Calu3 (cell line): Measurements from ENCODE around the gene NNT. TPM values are rescaled to one million over a fixed set of nuclear protein-coding genes. Genes with fewer than 3 reads are reported as not detected.

Experiments used
- BruUV-seq: library from RNA; stranded (reverse); fragments of 400-500 nt; replicated peaks from 2 replicates; lab custom pipeline; 2021; lab: Mats Ljungman, UMichigan
- CTCF ChIA-PET: fragments of 300-600 bp; sonication (Branson Sonifier 250); formaldehyde crosslinking; loops from one replicate; lab custom pipeline; 2022; ENCODE audit warnings: antibody characterized with exemption; lab: Charles Lee
- DNase-seq: peaks from one replicate; pipeline ENCODE4 v3.0.0; 2022
- H3K27ac Mint-ChIP-seq: one replicate; pipeline ENCODE4 v1.8.0; 2022; ENCODE audit warnings: mixed read lengths; ENCODE audit not compliant: unreplicated experiment
- H3K27me3 Mint-ChIP-seq: one replicate; pipeline ENCODE4 v1.8.0; 2022; ENCODE audit warnings: mixed read lengths; ENCODE audit not compliant: unreplicated experiment
- H3K36me3 Mint-ChIP-seq: one replicate; pipeline ENCODE4 v1.8.0; 2022; ENCODE audit warnings: mild to moderate bottlenecking, moderate library complexity, mixed read lengths; ENCODE audit not compliant: insufficient read depth, unreplicated experiment
- H3K4me1 Mint-ChIP-seq: one replicate; pipeline ENCODE4 v1.8.0; 2022; ENCODE audit warnings: mild to moderate bottlenecking, low read depth, mixed read lengths; ENCODE audit not compliant: unreplicated experiment
- H3K4me3 Mint-ChIP-seq: one replicate; pipeline ENCODE4 v1.8.0; 2022; ENCODE audit warnings: mild to moderate bottlenecking, low read depth, moderate library complexity, mixed read lengths; ENCODE audit not compliant: unreplicated experiment
- H3K9me3 Mint-ChIP-seq: one replicate; pipeline ENCODE4 v1.8.0; 2022; ENCODE audit warnings: low read depth, mixed read lengths; ENCODE audit not compliant: unreplicated experiment
- intact Hi-C: fragments of 100-400 bp; cut with micrococcal nuclease; formaldehyde crosslinking; loops from one replicate; pipeline ENCODE4 v1.10.0; 2022; ENCODE audit not compliant: unreplicated experiment
- total RNA-seq: library from RNA; stranded (reverse); gene quantifications from 2 replicates; pipeline ENCODE4 v1.2.3, GENCODE V29; 2022
- TF ChIP-seq, protein P1 (sequence below): fragments of 200-600 bp; IDR thresholded peaks from one replicate; pipeline ENCODE4 v1.8.0; 2022; ENCODE audit warnings: antibody characterized with exemption; ENCODE audit not compliant: unreplicated experiment

NNT gene
- total RNA-seq, 1 experiment from 2014 or later = 72.4 TPM

DNA sequence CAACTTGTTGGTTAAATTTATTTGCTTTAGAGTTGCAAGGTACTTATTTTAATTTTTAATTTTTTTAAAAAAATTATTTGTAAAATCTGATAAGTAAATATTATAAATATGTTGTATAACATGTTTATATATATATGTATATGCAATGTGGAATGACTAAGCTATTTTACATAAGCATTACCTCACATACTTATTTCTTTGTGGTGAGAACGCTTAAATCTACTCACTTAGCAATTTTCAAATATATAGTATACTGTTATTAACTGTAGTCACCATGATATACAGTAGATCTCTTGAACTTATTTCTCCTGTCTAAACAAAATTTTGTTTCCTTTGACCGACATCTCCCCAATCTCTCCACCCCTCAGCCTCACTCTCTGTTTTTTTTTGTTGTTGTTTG lies 147.8 kb downstream of the NNT start:
- no peaks in the 10 kb centered on the region for H3K27me3 Mint-ChIP-seq
- no peaks in the 10 kb centered on the region for H3K4me1 Mint-ChIP-seq
- H3K4me3 Mint-ChIP-seq = no peak overlapping the region
- peaks cover 17% of the 10 kb centered on the region for H3K9me3 Mint-ChIP-seq
- intact Hi-C loops = no loop called here
- no TSS peak for BruUV-seq
- CTCF ChIA-PET = interaction anchor here (0.5 kb wide), 1 partner anchor 97 kb away, joined by 3 read pairs; no protein-coding TSS in a partner anchor
- TF ChIP-seq, protein P1, sequence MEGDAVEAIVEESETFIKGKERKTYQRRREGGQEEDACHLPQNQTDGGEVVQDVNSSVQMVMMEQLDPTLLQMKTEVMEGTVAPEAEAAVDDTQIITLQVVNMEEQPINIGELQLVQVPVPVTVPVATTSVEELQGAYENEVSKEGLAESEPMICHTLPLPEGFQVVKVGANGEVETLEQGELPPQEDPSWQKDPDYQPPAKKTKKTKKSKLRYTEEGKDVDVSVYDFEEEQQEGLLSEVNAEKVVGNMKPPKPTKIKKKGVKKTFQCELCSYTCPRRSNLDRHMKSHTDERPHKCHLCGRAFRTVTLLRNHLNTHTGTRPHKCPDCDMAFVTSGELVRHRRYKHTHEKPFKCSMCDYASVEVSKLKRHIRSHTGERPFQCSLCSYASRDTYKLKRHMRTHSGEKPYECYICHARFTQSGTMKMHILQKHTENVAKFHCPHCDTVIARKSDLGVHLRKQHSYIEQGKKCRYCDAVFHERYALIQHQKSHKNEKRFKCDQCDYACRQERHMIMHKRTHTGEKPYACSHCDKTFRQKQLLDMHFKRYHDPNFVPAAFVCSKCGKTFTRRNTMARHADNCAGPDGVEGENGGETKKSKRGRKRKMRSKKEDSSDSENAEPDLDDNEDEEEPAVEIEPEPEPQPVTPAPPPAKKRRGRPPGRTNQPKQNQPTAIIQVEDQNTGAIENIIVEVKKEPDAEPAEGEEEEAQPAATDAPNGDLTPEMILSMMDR = no peak
- H3K36me3 Mint-ChIP-seq = peaks cover 4% of the 10 kb centered on the region
- H3K27ac Mint-ChIP-seq = no peak overlapping the region
- DNase-seq = no peak

DNA sequence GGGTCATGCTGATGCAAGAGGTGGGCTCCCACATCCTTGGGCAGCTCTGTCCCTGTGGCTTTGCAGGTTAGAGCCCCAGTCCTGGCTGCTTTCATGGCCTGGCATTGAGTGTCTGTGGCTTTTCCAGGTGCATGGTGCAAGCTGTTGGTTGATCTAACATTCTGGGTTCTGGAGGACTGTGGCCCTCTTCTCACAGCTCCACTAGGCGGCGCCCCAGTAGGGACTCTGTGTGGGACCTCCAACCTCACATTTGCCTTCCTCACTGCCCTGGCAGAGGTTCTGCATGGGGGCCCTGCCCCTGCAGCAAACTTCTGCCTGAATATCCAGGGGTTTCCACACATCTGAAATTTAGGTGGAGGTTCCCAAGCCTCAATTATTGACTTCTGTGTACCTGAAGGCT lies 150.1 kb downstream of the NNT start:
- Mint-ChIP-seq H3K4me3 (no peak overlapping the region), H3K36me3 (no peaks in the 10 kb centered on the region), H3K27ac (no peak overlapping the region), H3K4me1 (no peaks in the 10 kb centered on the region), H3K9me3 (peaks cover 21% of the 10 kb centered on the region), H3K27me3 (no peaks in the 10 kb centered on the region)
- no peak for DNase-seq
- BruUV-seq = no TSS peak
- TF ChIP-seq, protein P1 = no peak
- intact Hi-C loops = no loop called here
- CTCF ChIA-PET = no interaction called here

Other genes with a start within 250 kb of the NNT start
- 9.9 and 12.2 TPM in 2 replicates for gene CCL28, start 190.8 kb upstream of the NNT start, total RNA-seq
- 19.0 and 23.4 TPM in 2 replicates for gene TMEM267, start 119.3 kb upstream of the NNT start, total RNA-seq
- 6.9 and 7.4 TPM in 2 replicates for gene C5orf34, start 88.0 kb upstream of the NNT start, total RNA-seq
- 88.8 and 97.4 TPM in 2 replicates for gene PAIP1, start 46.1 kb upstream of the NNT start, total RNA-seq